Activated naive CD8-positive, alpha-beta T cell treated with anti-CD3 and anti-CD28 coated beads, Interleukin-2, amount 10 ng/mL, durations not matched to agents 7 days and 5 days (primary cell): ENCODE data around the gene CCDC201. TPM values are rescaled to one million over a fixed set of nuclear protein-coding genes. Genes with fewer than 3 reads are reported as not detected.
A peak's percentile ranks its signal among the peaks of the same experiment; 100 is the strongest.

Source experiments
- ATAC-seq: fragments of 150-1000 bp; cut with Tn5 transposase; one replicate; pipeline ENCODE4 v1.10.0; 2021; ENCODE audit warnings: low read depth, moderate library complexity
- POLR2A ChIA-PET: fragments of 350-600 bp; sonication (Branson Sonifier 250); formaldehyde crosslinking; loops from one replicate; lab custom pipeline; 2021; ENCODE audit warnings: antibody characterized with exemption; lab: Charles Lee
- DNase-seq: peaks from one replicate; pipeline ENCODE4 v3.0.0; 2021
- H3K27ac Mint-ChIP-seq: one replicate; pipeline ENCODE4 v1.8.0; 2022; ENCODE audit warnings: mild to moderate bottlenecking, mixed read lengths
- H3K27me3 Mint-ChIP-seq: one replicate; pipeline ENCODE4 v1.8.0; 2022; ENCODE audit warnings: mild to moderate bottlenecking, moderate library complexity, mixed read lengths
- H3K36me3 Mint-ChIP-seq: one replicate; pipeline ENCODE4 v1.8.0; 2021; ENCODE audit warnings: mild to moderate bottlenecking, mixed read lengths
- H3K4me1 Mint-ChIP-seq: one replicate; pipeline ENCODE4 v1.8.0; 2021; ENCODE audit warnings: mixed read lengths
- H3K4me3 Mint-ChIP-seq: one replicate; pipeline ENCODE4 v1.8.0; 2022; ENCODE audit warnings: mild to moderate bottlenecking, moderate library complexity, mixed read lengths
- H3K9me3 Mint-ChIP-seq: one replicate; pipeline ENCODE4 v1.8.0; 2021; ENCODE audit warnings: mixed read lengths
- total RNA-seq, 2 experiments: library from RNA; stranded (reverse); gene quantifications; one replicate each; pipeline ENCODE4 v1.2.3, GENCODE V29; 2021

Gene CCDC201
- not detected for total RNA-seq

DNA sequence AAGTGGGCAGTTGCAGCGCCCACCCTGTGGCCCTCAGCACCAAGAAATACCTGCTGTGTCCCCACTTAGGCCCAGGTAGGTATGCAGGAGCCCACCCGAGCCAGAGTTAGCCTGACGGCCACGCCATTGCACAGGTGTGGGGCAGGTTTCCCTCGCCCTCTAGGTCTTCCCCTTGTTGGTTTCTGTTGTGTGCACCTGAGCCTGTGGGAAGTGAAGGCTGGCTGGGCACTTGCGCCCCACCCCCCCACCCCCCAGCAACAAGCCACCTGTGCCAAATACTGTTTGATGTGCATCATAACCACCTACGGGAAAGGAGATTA, at the start of gene CCDC201:
Gene CCDC201, minus strand, starts transcription at position 48 of the 320 bp plus-strand sequence. CDS start 75 bp downstream, outside the sequence.
- no peak within 1 kb of the TSS for H3K27ac Mint-ChIP-seq
- no peaks in the 10 kb centered on the region for H3K4me1 Mint-ChIP-seq
- DNase-seq, result no peak
- no peaks in the 10 kb centered on the region for H3K36me3 Mint-ChIP-seq
- H3K27me3 Mint-ChIP-seq, result peaks cover 4% of the 10 kb centered on the region
- no peaks in the 10 kb centered on the region for H3K9me3 Mint-ChIP-seq
- ATAC-seq, result no peak
- no peak within 1 kb of the TSS for H3K4me3 Mint-ChIP-seq
- POLR2A ChIA-PET, result no interaction called here

GRCh38 chr7:45921699-45922519, 49.0 kb upstream of the CCDC201 start:
- peak overlapping the region; percentile 77 for H3K27ac Mint-ChIP-seq
- no peaks in the 10 kb centered on the region for H3K9me3 Mint-ChIP-seq
- peak overlapping the region; percentile 61 for H3K4me3 Mint-ChIP-seq
- H3K4me1 Mint-ChIP-seq, result peaks cover 24% of the 10 kb centered on the region
- POLR2A ChIA-PET, result interaction anchor here (2.9 kb wide), 1 partner anchor 18 kb away, joined by 10 read pairs; no protein-coding TSS in a partner anchor
- no peaks in the 10 kb centered on the region for H3K36me3 Mint-ChIP-seq
- ATAC-seq (no peak), DNase-seq (peak; percentile 53)
- H3K27me3 Mint-ChIP-seq, result peaks cover 53% of the 10 kb centered on the region

GRCh38 chr7:45921381-45921698, 48.5 kb upstream of the CCDC201 start:
- POLR2A ChIA-PET, result interaction anchor here (2.9 kb wide), 1 partner anchor 19 kb away, joined by 10 read pairs; no protein-coding TSS in a partner anchor
- peaks cover 24% of the 10 kb centered on the region for H3K4me1 Mint-ChIP-seq
- H3K9me3 Mint-ChIP-seq, result no peaks in the 10 kb centered on the region
- peak overlapping the region; percentile 59 for H3K4me3 Mint-ChIP-seq
- H3K36me3 Mint-ChIP-seq, result no peaks in the 10 kb centered on the region
- H3K27me3 Mint-ChIP-seq, result peaks cover 53% of the 10 kb centered on the region
- ATAC-seq, result no peak
- DNase-seq, result no peak
- no peak overlapping the region for H3K27ac Mint-ChIP-seq

DNA sequence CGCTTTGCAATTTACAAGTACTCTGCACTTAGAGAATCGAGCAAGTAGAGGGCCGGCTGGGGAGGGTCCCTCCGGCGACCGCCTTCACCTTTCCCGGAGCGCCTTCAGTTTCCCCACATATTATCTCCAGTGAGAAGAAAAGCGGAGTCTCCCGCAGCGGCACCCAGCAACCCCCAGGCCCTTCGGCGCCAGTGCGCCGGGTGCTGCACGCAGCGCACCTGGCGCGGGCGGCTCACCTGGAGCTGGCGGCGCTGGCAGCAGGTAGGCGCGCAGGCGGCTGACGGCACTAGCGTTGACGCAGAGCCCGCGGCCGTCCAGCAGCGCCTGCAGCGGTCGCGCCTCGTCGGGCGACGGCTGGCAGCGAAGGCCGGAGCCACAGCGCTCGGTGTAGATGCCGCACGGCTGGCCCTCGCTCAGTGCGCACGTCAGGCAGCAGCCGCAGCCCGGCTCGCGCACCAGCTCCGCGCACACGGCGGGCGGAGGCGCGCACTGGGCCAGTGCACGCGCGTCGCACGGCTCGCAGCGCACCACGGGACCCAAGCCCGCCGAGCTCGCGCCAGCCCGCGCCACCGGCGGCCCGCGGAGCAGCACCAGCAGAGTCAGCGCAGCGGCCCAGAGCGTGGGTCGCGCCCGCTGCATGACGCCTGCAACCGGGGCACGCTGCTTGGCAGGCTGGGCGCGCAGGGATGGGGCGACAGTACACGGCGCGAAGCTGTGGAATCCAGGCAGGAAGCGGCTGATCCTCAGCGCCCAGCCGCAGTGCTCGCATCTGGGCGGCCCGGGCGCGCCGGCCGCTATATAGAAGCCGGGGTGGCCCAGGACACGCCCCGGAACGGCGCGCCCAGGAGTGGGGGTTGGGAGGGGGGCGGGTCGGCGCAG, 47.9 kb upstream of the CCDC201 start, which contains the start of gene IGFBP3:
Gene IGFBP3, minus strand, starts transcription at position 771 of the 879 bp plus-strand sequence. Its CDS starts 132 bp downstream, at position 639.
- POLR2A ChIA-PET, result interaction anchor here (2.9 kb wide), 1 partner anchor 20 kb away, joined by 10 read pairs; no protein-coding TSS in a partner anchor
- DNase-seq, result peak; percentile 63
- ATAC-seq, result peak; percentile 59
- Mint-ChIP-seq H3K27me3 (peaks cover 51% of the 10 kb centered on the region), H3K36me3 (no peaks in the 10 kb centered on the region), H3K4me3 (peak within 1 kb of the TSS; percentile 79), H3K4me1 (peaks cover 26% of the 10 kb centered on the region), H3K9me3 (no peaks in the 10 kb centered on the region), H3K27ac (peak within 1 kb of the TSS; percentile 77)

- peaks cover 26% of the 10 kb centered on the region for H3K4me1 Mint-ChIP-seq
- no peaks in the 10 kb centered on the region for H3K9me3 Mint-ChIP-seq
- peaks cover 50% of the 10 kb centered on the region for H3K27me3 Mint-ChIP-seq
- ATAC-seq (no peak), DNase-seq (no peak)
- H3K4me3 Mint-ChIP-seq, result peak overlapping the region; percentile 79
- H3K27ac Mint-ChIP-seq, result peak overlapping the region; percentile 36
- H3K36me3 Mint-ChIP-seq, result no peaks in the 10 kb centered on the region
- POLR2A ChIA-PET, result no interaction called here
These were observed 47.1 kb upstream of the CCDC201 start for GRCh38 chr7:45919993-45920459.

DNA sequence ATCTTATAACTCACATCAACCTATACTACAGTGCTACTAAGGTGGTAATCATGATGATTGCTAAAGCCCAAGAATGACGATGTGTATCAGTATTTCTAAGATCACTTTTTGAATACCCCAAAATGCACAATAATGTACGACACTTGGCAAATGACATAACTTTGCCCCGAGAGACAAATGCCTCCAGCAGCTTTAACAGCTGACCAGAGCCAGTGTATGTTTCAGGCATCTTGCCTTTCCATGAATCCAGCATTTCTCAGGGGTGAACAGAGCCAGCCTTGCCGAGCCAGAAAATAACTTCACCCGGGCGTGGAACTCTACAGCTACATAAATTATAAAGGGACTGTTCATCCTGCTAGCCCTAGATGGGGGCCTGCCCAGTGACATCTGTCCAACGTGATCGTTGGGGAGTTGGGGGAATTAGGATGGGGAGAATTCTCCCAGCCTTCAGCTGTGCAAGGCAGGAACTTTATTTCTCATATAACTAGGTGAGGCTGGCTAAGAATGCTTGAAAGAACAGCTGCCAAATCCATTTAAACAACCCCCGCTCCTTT, 46.4 kb upstream of the CCDC201 start:
- no peaks in the 10 kb centered on the region for H3K36me3 Mint-ChIP-seq
- ATAC-seq (no peak), DNase-seq (no peak)
- no peaks in the 10 kb centered on the region for H3K9me3 Mint-ChIP-seq
- peaks cover 43% of the 10 kb centered on the region for H3K27me3 Mint-ChIP-seq
- H3K27ac Mint-ChIP-seq, result no peak overlapping the region
- peaks cover 26% of the 10 kb centered on the region for H3K4me1 Mint-ChIP-seq
- no peak overlapping the region for H3K4me3 Mint-ChIP-seq
- POLR2A ChIA-PET, result no interaction called here

- ATAC-seq, result no peak
- H3K27me3 Mint-ChIP-seq, result peaks cover 43% of the 10 kb centered on the region
- no peak for DNase-seq
- no peak overlapping the region for H3K4me3 Mint-ChIP-seq
- no peaks in the 10 kb centered on the region for H3K9me3 Mint-ChIP-seq
- H3K27ac Mint-ChIP-seq, result no peak overlapping the region
- no peaks in the 10 kb centered on the region for H3K36me3 Mint-ChIP-seq
- POLR2A ChIA-PET, result no interaction called here
- H3K4me1 Mint-ChIP-seq, result peaks cover 26% of the 10 kb centered on the region
These were observed 45.7 kb upstream of the CCDC201 start for GRCh38 chr7:45918556-45918955.

DNA sequence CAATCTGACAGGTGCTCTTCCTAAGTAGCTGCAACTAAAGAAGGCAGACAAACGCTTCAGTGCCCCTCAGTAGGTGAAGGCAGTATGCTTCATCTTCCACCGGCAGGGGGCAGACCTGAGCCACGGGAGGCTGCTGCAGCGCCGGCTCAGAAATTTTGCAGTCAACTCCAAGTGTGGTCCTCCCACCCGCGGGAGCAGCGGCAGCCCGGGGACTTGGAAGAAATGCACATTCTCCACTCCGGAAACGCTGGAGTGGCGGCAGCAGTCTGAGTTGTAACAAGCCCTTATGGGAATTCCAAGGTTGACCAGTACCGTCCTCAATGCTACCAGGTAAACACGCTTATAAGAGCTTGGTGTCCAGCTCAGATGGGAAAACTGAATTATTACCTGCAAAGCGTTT, 44.8 kb upstream of the CCDC201 start:
- Mint-ChIP-seq H3K27me3 (peaks cover 39% of the 10 kb centered on the region), H3K4me3 (no peak overlapping the region), H3K9me3 (no peaks in the 10 kb centered on the region), H3K27ac (no peak overlapping the region), H3K36me3 (no peaks in the 10 kb centered on the region), H3K4me1 (peaks cover 19% of the 10 kb centered on the region)
- POLR2A ChIA-PET, result no interaction called here
- ATAC-seq (peak; percentile 36), DNase-seq (peak; percentile 87)

- no peak overlapping the region for H3K4me3 Mint-ChIP-seq
- DNase-seq (no peak), ATAC-seq (no peak)
- H3K9me3 Mint-ChIP-seq, result no peaks in the 10 kb centered on the region
- POLR2A ChIA-PET, result no interaction called here
- no peaks in the 10 kb centered on the region for H3K36me3 Mint-ChIP-seq
- peaks cover 34% of the 10 kb centered on the region for H3K27me3 Mint-ChIP-seq
- no peak overlapping the region for H3K27ac Mint-ChIP-seq
- H3K4me1 Mint-ChIP-seq, result peaks cover 13% of the 10 kb centered on the region
These were observed 44.2 kb upstream of the CCDC201 start for GRCh38 chr7:45917064-45917463.

- no peak for ATAC-seq
- H3K4me1 Mint-ChIP-seq, result peaks cover 9% of the 10 kb centered on the region
- POLR2A ChIA-PET, result no interaction called here
- H3K27me3 Mint-ChIP-seq, result peaks cover 32% of the 10 kb centered on the region
- no peaks in the 10 kb centered on the region for H3K9me3 Mint-ChIP-seq
- no peaks in the 10 kb centered on the region for H3K36me3 Mint-ChIP-seq
- H3K27ac Mint-ChIP-seq, result no peak overlapping the region
- H3K4me3 Mint-ChIP-seq, result no peak overlapping the region
- no peak for DNase-seq
These were observed 42.7 kb upstream of the CCDC201 start for GRCh38 chr7:45915606-45916005.

GRCh38 chr7:45914911-45915310, 42.0 kb upstream of the CCDC201 start:
- H3K36me3 Mint-ChIP-seq, result no peaks in the 10 kb centered on the region
- POLR2A ChIA-PET, result no interaction called here
- no peaks in the 10 kb centered on the region for H3K9me3 Mint-ChIP-seq
- H3K27me3 Mint-ChIP-seq, result peaks cover 30% of the 10 kb centered on the region
- peaks cover 4% of the 10 kb centered on the region for H3K4me1 Mint-ChIP-seq
- DNase-seq (no peak), ATAC-seq (no peak)
- H3K4me3 Mint-ChIP-seq, result no peak overlapping the region
- no peak overlapping the region for H3K27ac Mint-ChIP-seq

GRCh38 chr7:45912972-45913371, 40.1 kb upstream of the CCDC201 start:
- Mint-ChIP-seq H3K27ac (no peak overlapping the region), H3K27me3 (peaks cover 15% of the 10 kb centered on the region), H3K4me3 (no peak overlapping the region), H3K4me1 (peaks cover 2% of the 10 kb centered on the region), H3K36me3 (no peaks in the 10 kb centered on the region), H3K9me3 (no peaks in the 10 kb centered on the region)
- DNase-seq (no peak), ATAC-seq (no peak)
- POLR2A ChIA-PET, result no interaction called here

- Mint-ChIP-seq H3K4me3 (no peak overlapping the region), H3K27me3 (peaks cover 11% of the 10 kb centered on the region), H3K9me3 (no peaks in the 10 kb centered on the region), H3K27ac (no peak overlapping the region), H3K36me3 (no peaks in the 10 kb centered on the region), H3K4me1 (peaks cover 2% of the 10 kb centered on the region)
- POLR2A ChIA-PET, result no interaction called here
- ATAC-seq (no peak), DNase-seq (no peak)
These were observed 38.4 kb upstream of the CCDC201 start for GRCh38 chr7:45911311-45911710.
